ENCODE results near the gene PLPPR3. TPM values are rescaled to one million over a fixed set of nuclear protein-coding genes. Genes with fewer than 3 reads are reported as not detected.

PLPPR3 gene
- total RNA-seq, 4 donors from 2014 or later, result not detected

MicroRNA genes within 50 kb of the gene (microRNA counts, 767-probe panel; counts per million panel counts)
- microRNA hsa-miR-3187-3p, result 356 to 448 counts per million in 2 donors

Small RNAs within 50 kb of the gene (microRNA-seq; reads per million reads assigned to microRNA genes)
- gene MIR3187 (ENCODE audit: borderline replicate concordance in 2 of 2), result 2.4 to 3.4 reads per million in 2 donors
- 0 to 1.2 reads per million in 2 donors for gene MIR4745 (ENCODE audit: borderline replicate concordance in 2 of 2)

Other genes starting within 250 kb of the PLPPR3 start
- 100 to 1,000 TPM; 305 to 380 (median 364) TPM for gene BSG, start 249.4 kb downstream of the PLPPR3 start, total RNA-seq
- gene HCN2, start 232.1 kb downstream of the PLPPR3 start, total RNA-seq, result under 1 TPM in 1 of 4 donors, not detected in 3; 0.10 TPM
- 10 to 100 TPM; 43.9 to 83.4 (median 73.8) TPM for gene POLRMT, start 188.4 kb downstream of the PLPPR3 start, total RNA-seq
- gene FGF22, start 182.1 kb downstream of the PLPPR3 start, total RNA-seq, result not detected
- gene RNF126, start 158.7 kb downstream of the PLPPR3 start, total RNA-seq, result 100 to 1,000 TPM in 3 of 4 donors, 10 to 100 TPM in 1; 72.3 to 148 (median 129) TPM
- 10 to 100 TPM in 3 of 4 donors, 1 to 10 TPM in 1; 7.5 to 20.1 (median 15.9) TPM for gene FSTL3, start 145.6 kb downstream of the PLPPR3 start, total RNA-seq
- not detected for gene PRSS57, start 126.5 kb downstream of the PLPPR3 start, total RNA-seq
- gene PALM, start 113.0 kb downstream of the PLPPR3 start, total RNA-seq, result 10 to 100 TPM in 1 of 4 donors, 1 to 10 TPM in 3; 4.4 to 10.2 (median 7.2) TPM
- gene MISP, start 70.8 kb downstream of the PLPPR3 start, total RNA-seq, result 1 to 10 TPM in 1 of 4 donors, not detected in 3; 1.2 TPM
- 10 to 100 TPM; 29.8 to 51.7 (median 36.7) TPM for gene PTBP1, start 24.5 kb downstream of the PLPPR3 start, total RNA-seq
- gene AZU1, start 5.9 kb upstream of the PLPPR3 start, total RNA-seq, result not detected
- under 1 TPM in 1 of 4 donors, not detected in 3; 0.51 TPM for gene PRTN3, start 19.0 kb upstream of the PLPPR3 start, total RNA-seq
- gene ELANE, start 30.3 kb upstream of the PLPPR3 start, total RNA-seq, result under 1 TPM in 2 of 4 donors, not detected in 2; 0.46 to 0.84 TPM
- 100 to 1,000 TPM; 153 to 309 (median 210) TPM for gene CFD, start 37.7 kb upstream of the PLPPR3 start, total RNA-seq
- gene MED16, start 71.2 kb upstream of the PLPPR3 start, total RNA-seq, result 10 to 100 TPM; 22.0 to 67.6 (median 54.6) TPM
- gene RNU6-9, start 71.5 kb upstream of the PLPPR3 start, total RNA-seq, result not detected
- 10 to 100 TPM; 37.2 to 49.1 (median 44.3) TPM for gene R3HDM4, start 91.3 kb upstream of the PLPPR3 start, total RNA-seq
- not detected for gene KISS1R, start 95.4 kb upstream of the PLPPR3 start, total RNA-seq
- 1 to 10 TPM; 1.8 to 9.9 (median 7.8) TPM for gene ARID3A, start 104.1 kb upstream of the PLPPR3 start, total RNA-seq
- 10 to 100 TPM in 3 of 4 donors, 1 to 10 TPM in 1; 4.4 to 59.0 (median 28.6) TPM for gene WDR18, start 162.4 kb upstream of the PLPPR3 start, total RNA-seq
- gene GRIN3B, start 178.5 kb upstream of the PLPPR3 start, total RNA-seq, result not detected
- gene TMEM259, start 199.2 kb upstream of the PLPPR3 start, total RNA-seq, result 100 to 1,000 TPM in 3 of 4 donors, 10 to 100 TPM in 1; 98.5 to 150 (median 124) TPM
- gene RNU6-2, start 199.6 kb upstream of the PLPPR3 start, total RNA-seq, result not detected
- gene CNN2, start 204.7 kb upstream of the PLPPR3 start, total RNA-seq, result 10 to 100 TPM in 1 of 4 donors, 1 to 10 TPM in 3; 2.2 to 10.1 (median 4.1) TPM
- 10 to 100 TPM in 3 of 4 donors, 1 to 10 TPM in 1; 6.0 to 20.0 (median 15.0) TPM for gene ABCA7, start 218.2 kb upstream of the PLPPR3 start, total RNA-seq
- gene ARHGAP45, start 245.2 kb upstream of the PLPPR3 start, total RNA-seq, result 1 to 10 TPM in 3 of 4 donors, under 1 TPM in 1; 0.83 to 7.6 (median 3.4) TPM

All from gastrocnemius medialis (tissue), 4 donors.